IMR-90 (cell line): ENCODE results near the gene TMEM97. TPM values are rescaled to one million over a fixed set of nuclear protein-coding genes. Genes with fewer than 3 reads are reported as not detected.

Experiments used
- ATAC-seq: fragments of 200-7000 bp; cut with Tn5 transposase; 2 replicates; pipeline ENCODE4 v1.9.1; 2020; ENCODE audit warnings: low read depth, mild to moderate bottlenecking, moderate library complexity
- BruUV-seq: library from RNA; stranded (reverse); fragments of 400-500 nt; replicated peaks from 2 replicates; lab custom pipeline; 2021; lab: Mats Ljungman, UMichigan
- CTCF ChIA-PET: fragments of 300-600 bp; formaldehyde crosslinking; extraction: SDS; loops from one replicate; lab custom pipeline; 2021; ENCODE audit warnings: antibody characterized with exemption; lab: Yijun Ruan, JAX
- POLR2A ChIA-PET: fragments of 300-600 bp; sonication (Branson Sonifier 250); formaldehyde crosslinking; loops from one replicate; lab custom pipeline; 2022; ENCODE audit warnings: antibody characterized with exemption; ENCODE audit not compliant: unreplicated experiment; lab: Charles Lee
- DNase-seq: peaks from one replicate; pipeline ENCODE4 v3.0.0; 2013
- H2AFZ ChIP-seq: replicated peaks from 2 replicates; pipeline ENCODE3; 2013; ENCODE audit warnings: low read length, mild to moderate bottlenecking; ENCODE audit not compliant: poor library complexity
- H2AK5ac ChIP-seq: 2 replicates; pipeline ENCODE4 v1.6.1; 2013; ENCODE audit warnings: low read depth, low read length, inconsistent platforms
- H2AK9ac ChIP-seq: replicated peaks from 2 replicates; pipeline ENCODE3; 2013; ENCODE audit warnings: mild to moderate bottlenecking, low read depth, low read length, moderate library complexity; ENCODE audit not compliant: poor library complexity
- H2BK120ac ChIP-seq: 2 replicates; pipeline ENCODE4 v1.6.1; 2013; ENCODE audit warnings: low read depth, low read length, inconsistent platforms
- H2BK15ac ChIP-seq: 3 replicates; pipeline ENCODE4 v1.6.1; 2013; ENCODE audit warnings: low read depth, low read length, inconsistent platforms
- H2BK20ac ChIP-seq: 2 replicates; pipeline ENCODE4 v1.6.1; 2013; ENCODE audit warnings: low read depth, mild to moderate bottlenecking, inconsistent platforms, low read length, moderate library complexity
- H2BK5ac ChIP-seq: 2 replicates; pipeline ENCODE4 v1.6.1; 2013; ENCODE audit warnings: mild to moderate bottlenecking, low read depth, low read length, inconsistent platforms; ENCODE audit not compliant: poor library complexity, severe bottlenecking
- H3K14ac ChIP-seq: replicated peaks from 2 replicates; pipeline ENCODE4 v1.6.1; 2013; ENCODE audit warnings: low read depth, low read length, inconsistent platforms
- H3K18ac ChIP-seq: 2 replicates; pipeline ENCODE4 v1.6.1; 2013; ENCODE audit warnings: low read depth, low read length, control low read depth
- H3K23ac ChIP-seq: 2 replicates; pipeline ENCODE4 v1.6.1; 2013; ENCODE audit warnings: low read depth, low read length, inconsistent platforms
- H3K27ac ChIP-seq: 2 replicates; pipeline ENCODE4 v1.5.1; 2013; ENCODE audit warnings: mild to moderate bottlenecking, control low read depth, low read length; ENCODE audit not compliant: insufficient read depth
- H3K27me3 ChIP-seq: 2 replicates; pipeline ENCODE4 v1.6.1; 2013; ENCODE audit warnings: low read length; ENCODE audit not compliant: control insufficient read depth, insufficient read depth
- H3K36me3 ChIP-seq: 2 replicates; pipeline ENCODE4 v1.6.1; 2013; ENCODE audit warnings: low read length, mixed read lengths; ENCODE audit not compliant: control insufficient read depth, insufficient read depth
- H3K4ac ChIP-seq: 2 replicates; pipeline ENCODE4 v1.6.1; 2013; ENCODE audit warnings: low read depth, low read length, inconsistent platforms
- H3K4me1 ChIP-seq: 2 replicates; pipeline ENCODE4 v1.6.1; 2013; ENCODE audit warnings: low read length, mixed read lengths; ENCODE audit not compliant: control insufficient read depth, insufficient read depth
- H3K4me2 ChIP-seq: 2 replicates; pipeline ENCODE4 v1.6.1; 2013; ENCODE audit warnings: low read depth, mild to moderate bottlenecking, control low read depth, low read length, moderate library complexity
- H3K4me3 ChIP-seq: 2 replicates; pipeline ENCODE4 v1.5.1; 2013; ENCODE audit warnings: low read depth, mild to moderate bottlenecking, control low read depth, low read length, moderate library complexity; ENCODE audit not compliant: insufficient read depth
- H3K56ac ChIP-seq: 2 replicates; pipeline ENCODE4 v1.6.1; 2013; ENCODE audit warnings: low read length, inconsistent platforms; ENCODE audit not compliant: insufficient read depth; ENCODE audit errors: extremely low read depth
- H3K79me1 ChIP-seq, 2 experiments: 2 replicates each; pipeline ENCODE4 v1.6.1; 2013; ENCODE audit warnings: low read length in 2 of 2, inconsistent platforms in 1 of 2, low read depth in 1 of 2
- H3K9ac ChIP-seq: 2 replicates; pipeline ENCODE4 v1.6.1; 2013; ENCODE audit warnings: low read depth, low read length, control low read depth
- H3K9me1 ChIP-seq: 2 replicates; pipeline ENCODE4 v1.6.1; 2013; ENCODE audit warnings: low read length, inconsistent platforms; ENCODE audit not compliant: insufficient read depth
- H3K9me3 ChIP-seq: 2 replicates; pipeline ENCODE4 v1.6.1; 2013; ENCODE audit warnings: low read length; ENCODE audit not compliant: control insufficient read depth, insufficient read depth
- H4K20me1 ChIP-seq: 2 replicates; pipeline ENCODE4 v1.6.1; 2013; ENCODE audit warnings: low read length, inconsistent platforms; ENCODE audit not compliant: insufficient read depth
- H4K5ac ChIP-seq: 2 replicates; pipeline ENCODE4 v1.6.1; 2013; ENCODE audit warnings: mild to moderate bottlenecking, low read depth, low read length, control low read depth
- H4K8ac ChIP-seq, 2 experiments: 2 replicates each; pipeline ENCODE4 v1.6.1; 2013; ENCODE audit warnings: low read depth in 2 of 2, low read length in 2 of 2, control low read depth in 1 of 2, inconsistent platforms in 1 of 2
- H4K91ac ChIP-seq: 2 replicates; pipeline ENCODE4 v1.6.1; 2013; ENCODE audit warnings: low read depth, low read length, inconsistent platforms; ENCODE audit not compliant: insufficient read depth
- BHLHE40 ChIP-seq: fragments of 150-350 bp; IDR thresholded peaks from 2 replicates; pipeline ENCODE4 v1.6.1; 2016; ENCODE audit warnings: mild to moderate bottlenecking, low read depth, low read length
- CEBPB ChIP-seq: IDR thresholded peaks from 2 replicates; pipeline ENCODE4 v1.6.1; 2012; ENCODE audit warnings: low read depth, low read length, improper control_type of control experiment
- CHD1 ChIP-seq: IDR thresholded peaks from 2 replicates; pipeline ENCODE4 v1.6.1; 2012; ENCODE audit warnings: low read depth, low read length, improper control_type of control experiment
- ELK1 ChIP-seq: fragments of 150-350 bp; IDR thresholded peaks from 2 replicates; pipeline ENCODE4 v1.6.1; 2016; ENCODE audit warnings: low read depth, mild to moderate bottlenecking, low read length, moderate library complexity, borderline replicate concordance
- FOS ChIP-seq: fragments of 150-350 bp; IDR thresholded peaks from 2 replicates; pipeline ENCODE4 v1.6.1; 2016; ENCODE audit warnings: low read depth, low read length
- MAFK ChIP-seq: IDR thresholded peaks from 2 replicates; pipeline ENCODE4 v1.6.1; 2012; ENCODE audit warnings: low read depth, low read length, improper control_type of control experiment
- MAZ ChIP-seq: IDR thresholded peaks from 2 replicates; pipeline ENCODE4 v1.6.1; 2012; ENCODE audit warnings: low read depth, mild to moderate bottlenecking, low read length, improper control_type of control experiment, moderate library complexity, borderline replicate concordance
- MXI1 ChIP-seq: IDR thresholded peaks from 2 replicates; pipeline ENCODE4 v1.6.1; 2012; ENCODE audit warnings: low read depth, mild to moderate bottlenecking, low read length, moderate library complexity, borderline replicate concordance
- RAD21 ChIP-seq: IDR thresholded peaks from 2 replicates; pipeline ENCODE4 v1.6.1; 2012; ENCODE audit warnings: low read length, improper control_type of control experiment
- RCOR1 ChIP-seq: IDR thresholded peaks from 2 replicates; pipeline ENCODE4 v1.6.1; 2012; ENCODE audit warnings: mild to moderate bottlenecking, low read length, improper control_type of control experiment; ENCODE audit not compliant: insufficient replicate concordance
- RFX5 ChIP-seq: IDR thresholded peaks from 2 replicates; pipeline ENCODE4 v1.8.0; 2012; ENCODE audit warnings: low read depth, mild to moderate bottlenecking, low read length, moderate library complexity
- SMC3 ChIP-seq: fragments of 150-350 bp; IDR thresholded peaks from 2 replicates; pipeline ENCODE4 v1.6.1; 2016; ENCODE audit warnings: low read depth, mild to moderate bottlenecking, antibody characterized with exemption, low read length, moderate library complexity
- USF2 ChIP-seq: fragments of 150-350 bp; IDR thresholded peaks from 2 replicates; pipeline ENCODE4 v1.6.1; 2017; ENCODE audit warnings: mild to moderate bottlenecking, antibody characterized with exemption, low read length, low read depth
- WGBS, 2 experiments: methylation state at CpG; one replicate each; pipeline versions ENCODE4 v1.1.5 to v1.1.7; 2013; ENCODE audit warnings: missing lambda C conversion rate in 2 of 2; ENCODE audit not compliant: insufficient read length in 1 of 2; ENCODE audit errors: extremely low coverage in 2 of 2; 5-methylcytosine and 5-hydroxymethylcytosine counted together
- dilution Hi-C: fragments of 300-500 bp; cut with HindIII; formaldehyde crosslinking; loops from one replicate; pipeline ENCODE4 v1.14.3; 2018; ENCODE audit warnings: low sequenced_read_pairs; ENCODE audit not compliant: unreplicated experiment
- in situ Hi-C: fragments of 300-500 bp; cut with MboI; formaldehyde crosslinking; loops from 3 replicates; pipeline ENCODE4 v1.14.3; 2019; ENCODE audit warnings: low sequenced_read_pairs, inconsistent platforms, mixed read lengths
- intact Hi-C: fragments of 100-400 bp; cut with micrococcal nuclease; formaldehyde crosslinking; loops from 2 replicates; pipeline ENCODE4 v1.10.0; 2022
- polyA plus RNA-seq, 3 experiments: library from polyadenylated mRNA; depleted of rRNA; stranded (reverse); fragments of >200 nt; gene quantifications; 2 replicates each; pipeline ENCODE4 v1.2.3, GENCODE V29; 2012; ENCODE audit warnings: low replicate concordance in 1 of 3
- total RNA-seq: library from RNA; depleted of rRNA; stranded (reverse); fragments of >200 nt; gene quantifications from 2 replicates; pipeline ENCODE4 v1.2.3, GENCODE V29; 2012

Gene TMEM97
- total and polyA plus RNA-seq, 2 of the 4 experiments (the other 2 are of a cell fraction): 12.3 to 21.3 TPM

GRCh38 chr17:28318759-28319597, at the start of gene TMEM97 (continued):
- TF ChIP-seq USF2: peak; percentile 48

GRCh38 chr17:28270055-28270454, 48.9 kb upstream of the TMEM97 start:
- H3K4me1 ChIP-seq: no peaks in the 10 kb centered on the region
- ChIA-PET CTCF (interaction anchor here (1.0 kb wide), 1 partner anchor 18 kb away, joined by 3 read pairs; no protein-coding TSS in a partner anchor), POLR2A (no interaction called here)
- in situ Hi-C loops (no loop called here), dilution Hi-C loops (no loop called here), intact Hi-C loops (no loop called here)
- H2AK9ac ChIP-seq: no peak overlapping the region
- H3K36me3 ChIP-seq: no peaks in the 10 kb centered on the region
- no peak overlapping the region for H3K23ac ChIP-seq
- DNase-seq (no peak), ATAC-seq (no peak)
- H2BK15ac ChIP-seq: no peak overlapping the region
- no peak overlapping the region for H2AFZ ChIP-seq
- no peak for TF ChIP-seq CEBPB
- TF ChIP-seq CHD1: no peak
- no peak for TF ChIP-seq ELK1
- TF ChIP-seq RFX5: no peak
- TF ChIP-seq MAZ: no peak
- no peak for TF ChIP-seq FOS
- TF ChIP-seq SMC3: no peak
- TF ChIP-seq MAFK: no peak
- TF ChIP-seq RAD21: no peak
- TF ChIP-seq MXI1: no peak
- no peak for TF ChIP-seq USF2
- TF ChIP-seq RCOR1: no peak
- no peak for TF ChIP-seq BHLHE40
- no peak overlapping the region for H3K4me3 ChIP-seq
- H3K56ac ChIP-seq: no peak overlapping the region
- no peak overlapping the region for H3K4me2 ChIP-seq
- H3K14ac ChIP-seq: no peak overlapping the region
- H2AK5ac ChIP-seq: no peak overlapping the region
- no peak overlapping the region for H4K8ac ChIP-seq
- no peak overlapping the region for H2BK5ac ChIP-seq
- no peaks in the 10 kb centered on the region for H3K9me1 ChIP-seq
- peaks cover 26% of the 10 kb centered on the region for H3K27me3 ChIP-seq
- BruUV-seq: no TSS peak
- no peak overlapping the region for H3K18ac ChIP-seq
- H3K4ac ChIP-seq: no peak overlapping the region
- H2BK120ac ChIP-seq: no peak overlapping the region
- WGBS, 2 experiments: no CpG with 5 or more reads among the region's 2 CpGs
- H3K79me1 ChIP-seq: no peaks in the 10 kb centered on the region
- no peak overlapping the region for H3K27ac ChIP-seq
- no peak overlapping the region for H4K91ac ChIP-seq
- H2BK20ac ChIP-seq: no peak overlapping the region
- no peaks in the 10 kb centered on the region for H4K20me1 ChIP-seq
- no peak overlapping the region for H4K5ac ChIP-seq
- no peaks in the 10 kb centered on the region; the same call in 1 of the 2 replicates for H3K9me3 ChIP-seq
- no peak overlapping the region for H3K9ac ChIP-seq
